Measurements from ENCODE around the gene C19orf38. TPM values are rescaled to one million over a fixed set of nuclear protein-coding genes. Genes with fewer than 3 reads are reported as not detected.

The C19orf38 gene
- total and polyA plus RNA-seq, 9 of the 15 experiments (the other 6 are each of a cell fraction or from before 2014, with no cell fraction given): 0.14 to 0.18 TPM; not detected in 7

DNA sequence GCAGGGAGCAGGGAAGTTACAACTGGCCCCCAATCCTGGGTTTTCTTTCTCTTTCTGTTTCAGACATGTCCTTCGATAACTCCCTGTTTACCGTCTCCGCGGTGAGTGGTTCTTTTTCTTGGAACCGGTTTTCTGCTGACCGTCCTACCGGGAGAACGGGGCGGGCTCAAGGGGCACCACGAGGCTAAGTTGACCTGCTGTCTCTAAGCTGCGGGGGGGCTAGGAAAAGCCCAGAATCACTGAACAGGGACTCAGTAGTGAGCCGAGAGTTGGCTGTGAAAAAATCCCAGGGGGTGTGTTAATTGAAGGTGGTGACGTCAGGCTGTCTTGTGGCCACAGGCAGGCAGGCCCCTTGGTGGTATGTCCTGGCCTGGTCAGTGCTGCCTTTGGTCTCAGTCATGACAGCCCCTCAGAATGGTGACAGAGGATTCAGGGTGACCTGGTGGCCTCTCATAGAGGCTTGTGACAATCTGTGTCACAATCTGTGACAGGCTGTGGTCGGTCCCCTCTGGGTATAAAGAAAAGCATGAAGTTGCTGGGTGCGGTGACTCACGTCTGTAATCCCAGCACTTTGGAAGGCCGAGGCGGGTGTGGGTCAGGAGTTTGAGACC lies 15.0 kb downstream of the C19orf38 start (continued):
- no peak for TF ChIP-seq BCL6 (CRISPR knock-in tag; IDR thresholded peaks at IDR 0.05)
- TF ChIP-seq TCF3 (CRISPR knock-in tag; IDR thresholded peaks at IDR 0.05): no peak
- TF ChIP-seq SRSF9 (IDR thresholded peaks at IDR 0.05; ENCODE audit: borderline replicate concordance, low read depth, low read length): no peak
- TF ChIP-seq DPF2 (IDR thresholded peaks at IDR 0.05): peak; percentile 28
- TF ChIP-seq ZNF165 (CRISPR knock-in tag; IDR thresholded peaks at IDR 0.05; ENCODE audit: borderline replicate concordance): no peak

DNA sequence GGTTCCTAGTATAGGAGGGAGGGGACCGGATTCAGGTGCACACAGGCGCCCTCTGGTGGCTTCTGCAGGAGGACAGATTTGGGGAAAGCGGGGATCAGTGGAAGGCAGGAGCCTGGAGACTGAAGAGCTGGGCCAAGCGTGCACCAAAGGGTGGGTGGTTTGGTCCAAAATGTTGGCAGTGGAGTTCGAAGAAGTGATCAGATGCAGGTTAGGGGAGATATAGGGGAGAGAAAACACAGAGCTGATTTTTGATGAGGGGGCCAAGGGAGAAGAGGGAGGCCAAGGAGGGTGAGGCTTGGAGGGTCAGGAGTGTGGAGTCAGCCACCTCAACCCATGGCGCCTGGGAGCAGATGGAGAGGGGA lies 16.3 kb downstream of the C19orf38 start:
- Histone ChIP-seq H3K9me1 (ENCODE audit: control insufficient read depth, insufficient read depth, low read length) (no peaks in the 10 kb centered on the region), H3K4me3 (no peak overlapping the region), H3K79me2 (ENCODE audit: control insufficient read depth, insufficient read depth, low read length) (no peaks in the 10 kb centered on the region), H4K20me1 (replicated peaks; ENCODE audit: control insufficient read depth, insufficient read depth, low read length) (no peaks in the 10 kb centered on the region), H2AFZ (ENCODE audit: low read depth, low read length) (peak overlapping the region; percentile 90), H3K4me1 (replicated peaks in 1 of 2; ENCODE audit: control insufficient read depth in 2 of 2, insufficient read depth in 2 of 2, low read length in 2 of 2) (peaks cover 24 to 36% of the 10 kb centered on the region in 2 experiments; a peak in 4 of 5 replicates), H3K9ac (ENCODE audit: insufficient read depth in 1 of 2, low read depth in 2 of 2, low read length in 2 of 2) (peak overlapping the region; percentile 15 to 46; a peak in 1 of 4 replicates), H3K4me2 (ENCODE audit: insufficient read depth, low read length) (peak overlapping the region; percentile 51; the same call in 1 of the 2 replicates), H3K27me3 (ENCODE audit: control insufficient read depth in 2 of 2, insufficient read depth in 2 of 2, low read length in 2 of 2) (no peaks in the 10 kb centered on the region), H3K36me3 (ENCODE audit: control insufficient read depth, insufficient read depth, low read length) (no peaks in the 10 kb centered on the region), H3K9me3 (replicated peaks; ENCODE audit: control insufficient read depth, insufficient read depth, low read depth, low read length) (no peaks in the 10 kb centered on the region), H3K27ac (ENCODE audit: extremely low read depth, low read depth, low read length) (no peak overlapping the region; the same call in 2 of the 3 replicates)
- peak; percentile 83 to 92 (median 88) for DNase-seq (ENCODE audit: extremely low read depth in 1 of 4, low spot score in 3 of 4)
- POLR2A ChIA-PET: interaction anchor here (0.6 to 3.8 kb wide), 7 partner anchors 10 to 519 kb away, joined by 3 to 20 read pairs (median 5); partner anchors contain the start of genes EPOR, QTRT1 and TMED1
- in situ Hi-C loops (cut with MboI) (no loop called here), intact Hi-C loops (cut with micrococcal nuclease) (loop anchor here (2.0 kb wide), 1 partner anchor 148 kb away; no protein-coding TSS in a partner anchor)
- BruUV-seq (replicated peaks): no TSS peak
- CTCF ChIA-PET (ENCODE audit: low intra/inter-chr PET ratio): interaction anchor here (0.6 kb wide), 1 partner anchor 61 kb away, joined by 3 read pairs; no protein-coding TSS in a partner anchor
- peak; percentile 56 for FAIRE-seq
- peak; percentile 91 for ATAC-seq
- WGBS (ENCODE audit: insufficient coverage, low coverage, missing lambda C conversion rate): 1% methylated on average over 6 of the region's 6 CpGs
- TF ChIP-seq, protein P1, sequence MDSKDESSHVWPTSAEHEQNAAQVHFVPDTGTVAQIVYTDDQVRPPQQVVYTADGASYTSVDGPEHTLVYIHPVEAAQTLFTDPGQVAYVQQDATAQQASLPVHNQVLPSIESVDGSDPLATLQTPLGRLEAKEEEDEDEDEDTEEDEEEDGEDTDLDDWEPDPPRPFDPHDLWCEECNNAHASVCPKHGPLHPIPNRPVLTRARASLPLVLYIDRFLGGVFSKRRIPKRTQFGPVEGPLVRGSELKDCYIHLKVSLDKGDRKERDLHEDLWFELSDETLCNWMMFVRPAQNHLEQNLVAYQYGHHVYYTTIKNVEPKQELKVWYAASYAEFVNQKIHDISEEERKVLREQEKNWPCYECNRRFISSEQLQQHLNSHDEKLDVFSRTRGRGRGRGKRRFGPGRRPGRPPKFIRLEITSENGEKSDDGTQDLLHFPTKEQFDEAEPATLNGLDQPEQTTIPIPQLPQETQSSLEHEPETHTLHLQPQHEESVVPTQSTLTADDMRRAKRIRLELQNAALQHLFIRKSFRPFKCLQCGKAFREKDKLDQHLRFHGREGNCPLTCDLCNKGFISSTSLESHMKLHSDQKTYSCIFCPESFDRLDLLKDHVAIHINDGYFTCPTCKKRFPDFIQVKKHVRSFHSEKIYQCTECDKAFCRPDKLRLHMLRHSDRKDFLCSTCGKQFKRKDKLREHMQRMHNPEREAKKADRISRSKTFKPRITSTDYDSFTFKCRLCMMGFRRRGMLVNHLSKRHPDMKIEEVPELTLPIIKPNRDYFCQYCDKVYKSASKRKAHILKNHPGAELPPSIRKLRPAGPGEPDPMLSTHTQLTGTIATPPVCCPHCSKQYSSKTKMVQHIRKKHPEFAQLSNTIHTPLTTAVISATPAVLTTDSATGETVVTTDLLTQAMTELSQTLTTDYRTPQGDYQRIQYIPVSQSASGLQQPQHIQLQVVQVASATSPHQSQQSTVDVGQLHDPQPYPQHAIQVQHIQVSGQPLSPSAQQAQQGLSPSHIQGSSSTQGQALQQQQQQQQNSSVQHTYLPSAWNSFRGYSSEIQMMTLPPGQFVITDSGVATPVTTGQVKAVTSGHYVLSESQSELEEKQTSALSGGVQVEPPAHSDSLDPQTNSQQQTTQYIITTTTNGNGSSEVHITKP (IDR thresholded peaks at IDR 0.05; ENCODE audit: partially characterized antibody): peak; percentile 15
- TF ChIP-seq, protein P2, sequence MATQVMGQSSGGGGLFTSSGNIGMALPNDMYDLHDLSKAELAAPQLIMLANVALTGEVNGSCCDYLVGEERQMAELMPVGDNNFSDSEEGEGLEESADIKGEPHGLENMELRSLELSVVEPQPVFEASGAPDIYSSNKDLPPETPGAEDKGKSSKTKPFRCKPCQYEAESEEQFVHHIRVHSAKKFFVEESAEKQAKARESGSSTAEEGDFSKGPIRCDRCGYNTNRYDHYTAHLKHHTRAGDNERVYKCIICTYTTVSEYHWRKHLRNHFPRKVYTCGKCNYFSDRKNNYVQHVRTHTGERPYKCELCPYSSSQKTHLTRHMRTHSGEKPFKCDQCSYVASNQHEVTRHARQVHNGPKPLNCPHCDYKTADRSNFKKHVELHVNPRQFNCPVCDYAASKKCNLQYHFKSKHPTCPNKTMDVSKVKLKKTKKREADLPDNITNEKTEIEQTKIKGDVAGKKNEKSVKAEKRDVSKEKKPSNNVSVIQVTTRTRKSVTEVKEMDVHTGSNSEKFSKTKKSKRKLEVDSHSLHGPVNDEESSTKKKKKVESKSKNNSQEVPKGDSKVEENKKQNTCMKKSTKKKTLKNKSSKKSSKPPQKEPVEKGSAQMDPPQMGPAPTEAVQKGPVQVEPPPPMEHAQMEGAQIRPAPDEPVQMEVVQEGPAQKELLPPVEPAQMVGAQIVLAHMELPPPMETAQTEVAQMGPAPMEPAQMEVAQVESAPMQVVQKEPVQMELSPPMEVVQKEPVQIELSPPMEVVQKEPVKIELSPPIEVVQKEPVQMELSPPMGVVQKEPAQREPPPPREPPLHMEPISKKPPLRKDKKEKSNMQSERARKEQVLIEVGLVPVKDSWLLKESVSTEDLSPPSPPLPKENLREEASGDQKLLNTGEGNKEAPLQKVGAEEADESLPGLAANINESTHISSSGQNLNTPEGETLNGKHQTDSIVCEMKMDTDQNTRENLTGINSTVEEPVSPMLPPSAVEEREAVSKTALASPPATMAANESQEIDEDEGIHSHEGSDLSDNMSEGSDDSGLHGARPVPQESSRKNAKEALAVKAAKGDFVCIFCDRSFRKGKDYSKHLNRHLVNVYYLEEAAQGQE (IDR thresholded peaks at IDR 0.05; ENCODE audit: borderline replicate concordance): peak; percentile 50; the same call in 1 of the 2 replicates
- TF ChIP-seq, protein P2 (CRISPR knock-in tag; IDR thresholded peaks at IDR 0.05; ENCODE audit: low read depth): no peak
- peak; percentile 34; the same call in 1 of the 2 replicates for TF ChIP-seq PHF8 (IDR thresholded peaks at IDR 0.05; ENCODE audit: borderline replicate concordance, low read length)

All from K562 (cell line).